Ishikawa (cell line): ENCODE results near the gene SLC4A3.
A peak's percentile ranks its signal among the peaks of the same experiment; 100 is the strongest.

Experiments
- CEBPB ChIP-seq: IDR thresholded peaks from 2 replicates; pipeline ENCODE4 v1.6.1; 2012
- CREB1 ChIP-seq: IDR thresholded peaks from 2 replicates; pipeline ENCODE4 v1.6.1; 2012; ENCODE audit warnings: low read depth
- EGR1 ChIP-seq: IDR thresholded peaks from 2 replicates; pipeline ENCODE4 v1.6.1; 2012
- EP300 ChIP-seq: IDR thresholded peaks from 2 replicates; pipeline ENCODE4 v1.6.1; 2012; ENCODE audit warnings: borderline replicate concordance
- FOXM1 ChIP-seq: IDR thresholded peaks from 2 replicates; pipeline ENCODE4 v1.6.1; 2012; ENCODE audit warnings: low read depth, borderline replicate concordance
- MAX ChIP-seq: IDR thresholded peaks from 2 replicates; pipeline ENCODE4 v1.6.1; 2012
- NFIC ChIP-seq: IDR thresholded peaks from 2 replicates; pipeline ENCODE4 v1.6.1; 2012
- RAD21 ChIP-seq: IDR thresholded peaks from 2 replicates; pipeline ENCODE4 v1.6.1; 2012; ENCODE audit warnings: low read depth
- REST ChIP-seq: IDR thresholded peaks from 2 replicates; pipeline ENCODE4 v1.6.1; 2012; ENCODE audit warnings: low read depth, mild to moderate bottlenecking
- TAF1 ChIP-seq: IDR thresholded peaks from 2 replicates; pipeline ENCODE4 v1.6.1; 2012; ENCODE audit warnings: low read depth, mild to moderate bottlenecking
- TCF12 ChIP-seq: IDR thresholded peaks from 2 replicates; pipeline ENCODE4 v1.6.1; 2012; ENCODE audit warnings: low read depth
- TEAD4 ChIP-seq: IDR thresholded peaks from 2 replicates; pipeline ENCODE4 v1.6.1; 2012
- USF1 ChIP-seq: IDR thresholded peaks from 2 replicates; pipeline ENCODE4 v1.6.1; 2012
- YY1 ChIP-seq: IDR thresholded peaks from 2 replicates; pipeline ENCODE4 v1.6.1; 2012; ENCODE audit warnings: low read depth
- ZBTB7A ChIP-seq: IDR thresholded peaks from 2 replicates; pipeline ENCODE4 v1.6.1; 2012; ENCODE audit warnings: low read depth

Gene SLC4A3

GRCh38 chr2:219627103-219628100 lies at the start of gene SLC4A3:
Gene SLC4A3, plus strand, starts transcription at chr2:219627630. Its CDS starts 363 bp downstream, at chr2:219627993.
- TF ChIP-seq FOXM1 (no peak), TAF1 (peak; percentile 43; the same call in 1 of the 2 replicates), TEAD4 (no peak), EP300 (no peak), MAX (no peak), YY1 (0 out of 2 replicates have a peak, but pooled peaks have one; percentile 20), EGR1 (peak; percentile 53), REST (no peak), NFIC (no peak), TCF12 (no peak), ZBTB7A (peak; percentile 79)

GRCh38 chr2:219578811-219579613 lies 48.4 kb upstream of the SLC4A3 start:
- no peak for TF ChIP-seq RAD21
- no peak for TF ChIP-seq EP300
- TF ChIP-seq NFIC, result no peak
- no peak for TF ChIP-seq REST
- no peak for TF ChIP-seq TAF1
- TF ChIP-seq TEAD4, result no peak
- no peak for TF ChIP-seq CEBPB
- no peak for TF ChIP-seq USF1
- no peak for TF ChIP-seq YY1
- TF ChIP-seq CREB1, result no peak
- no peak for TF ChIP-seq ZBTB7A
- no peak for TF ChIP-seq MAX
- no peak for TF ChIP-seq EGR1
- TF ChIP-seq TCF12, result no peak
- no peak for TF ChIP-seq FOXM1

GRCh38 chr2:219581346-219581745 lies 46.1 kb upstream of the SLC4A3 start:
- TF ChIP-seq RAD21 (no peak), USF1 (no peak), TAF1 (no peak), TEAD4 (no peak), ZBTB7A (no peak), EP300 (no peak), CREB1 (no peak), EGR1 (no peak), TCF12 (no peak), YY1 (no peak), REST (no peak), FOXM1 (no peak), MAX (no peak), NFIC (no peak), CEBPB (no peak)
